ENCODE data around the gene BCAR3.

BCAR3 gene

GRCh38 chr1:93681101-93681988 is at the start of gene BCAR3:
Gene BCAR3 (minus strand): TSS chr1:93681837. CDS start chr1:93674930, 6,907 bp downstream.
- peak; percentile 62 for DNase-seq

GRCh38 chr1:93730621-93731020 is 49.0 kb upstream of the BCAR3 start:
- no peak for DNase-seq

- no peak for DNase-seq
Measured at GRCh38 chr1:93729906-93730305, 48.3 kb upstream of the BCAR3 start.

- no peak for DNase-seq
Measured at GRCh38 chr1:93729502-93729901, 47.9 kb upstream of the BCAR3 start.

GRCh38 chr1:93728480-93729131 is 47.0 kb upstream of the BCAR3 start:
- peak; percentile 17 for DNase-seq

GRCh38 chr1:93723733-93724270 is 42.2 kb upstream of the BCAR3 start:
- no peak for DNase-seq

GRCh38 chr1:93723110-93723509 is 41.5 kb upstream of the BCAR3 start:
- no peak for DNase-seq

GRCh38 chr1:93722081-93723031 is 40.7 kb upstream of the BCAR3 start:
- no peak for DNase-seq

- DNase-seq, result no peak
Measured at GRCh38 chr1:93720956-93721626, 39.5 kb upstream of the BCAR3 start.

GRCh38 chr1:93717640-93718039 is 36.0 kb upstream of the BCAR3 start:
- DNase-seq, result no peak

GRCh38 chr1:93716941-93717368 is 35.3 kb upstream of the BCAR3 start:
- no peak for DNase-seq

- DNase-seq, result no peak
Measured at GRCh38 chr1:93716163-93716562, 34.5 kb upstream of the BCAR3 start.

- no peak for DNase-seq
Measured at GRCh38 chr1:93715529-93716126, 34.0 kb upstream of the BCAR3 start.

- no peak for DNase-seq
Measured at GRCh38 chr1:93714356-93714755, 32.7 kb upstream of the BCAR3 start.

GRCh38 chr1:93713341-93713740 is 31.7 kb upstream of the BCAR3 start:
- no peak for DNase-seq

GRCh38 chr1:93712741-93713140 is 31.1 kb upstream of the BCAR3 start:
- DNase-seq, result no peak

GRCh38 chr1:93710499-93711453 is 29.1 kb upstream of the BCAR3 start:
- DNase-seq, result no peak

- DNase-seq, result peak; percentile 32
Measured at GRCh38 chr1:93708734-93709481, 27.3 kb upstream of the BCAR3 start.

GRCh38 chr1:93707956-93708355 is 26.3 kb upstream of the BCAR3 start:
- DNase-seq, result no peak
